HG03354 (cell line): Measurements from ENCODE around the gene NTMT1.

Experiments used
- ATAC-seq: cut with Tn5 transposase; IDR thresholded peaks from one replicate; pipeline ENCODE4 v1.9.1; 2021; ENCODE audit warnings: mild to moderate bottlenecking; ENCODE audit not compliant: unreplicated experiment, poor library complexity, severe bottlenecking

Gene NTMT1

GRCh38 chr9:129669946-129670345, 44.0 kb downstream of the NTMT1 start:
- ATAC-seq, result no peak

- no peak for ATAC-seq
These were observed 45.1 kb downstream of the NTMT1 start for GRCh38 chr9:129671065-129671464.

GRCh38 chr9:129671519-129671918, 45.6 kb downstream of the NTMT1 start:
- no peak for ATAC-seq

- no peak for ATAC-seq
These were observed 46.7 kb downstream of the NTMT1 start for GRCh38 chr9:129672702-129673101.

GRCh38 chr9:129673602-129674001, 47.6 kb downstream of the NTMT1 start:
- ATAC-seq, result no peak

GRCh38 chr9:129674229-129674628, 48.3 kb downstream of the NTMT1 start:
- ATAC-seq, result no peak

- ATAC-seq, result no peak
These were observed 49.7 kb downstream of the NTMT1 start for GRCh38 chr9:129675620-129676019.

GRCh38 chr9:129676287-129676686, 50.3 kb downstream of the NTMT1 start:
- no peak for ATAC-seq

GRCh38 chr9:129676975-129677374, 51.0 kb downstream of the NTMT1 start:
- no peak for ATAC-seq

GRCh38 chr9:129677456-129677855, 51.5 kb downstream of the NTMT1 start:
- ATAC-seq, result no peak

GRCh38 chr9:129678844-129679243, 52.9 kb downstream of the NTMT1 start:
- ATAC-seq, result no peak

- no peak for ATAC-seq
These were observed 53.6 kb downstream of the NTMT1 start for GRCh38 chr9:129679537-129679936.

- ATAC-seq, result no peak
These were observed 56.0 kb downstream of the NTMT1 start for GRCh38 chr9:129681924-129682323.

- no peak for ATAC-seq
These were observed 56.4 kb downstream of the NTMT1 start for GRCh38 chr9:129682381-129682780.

GRCh38 chr9:129685220-129685932, 59.4 kb downstream of the NTMT1 start:
- no peak for ATAC-seq
